ENCODE data around the gene ZNF839.

DNA sequence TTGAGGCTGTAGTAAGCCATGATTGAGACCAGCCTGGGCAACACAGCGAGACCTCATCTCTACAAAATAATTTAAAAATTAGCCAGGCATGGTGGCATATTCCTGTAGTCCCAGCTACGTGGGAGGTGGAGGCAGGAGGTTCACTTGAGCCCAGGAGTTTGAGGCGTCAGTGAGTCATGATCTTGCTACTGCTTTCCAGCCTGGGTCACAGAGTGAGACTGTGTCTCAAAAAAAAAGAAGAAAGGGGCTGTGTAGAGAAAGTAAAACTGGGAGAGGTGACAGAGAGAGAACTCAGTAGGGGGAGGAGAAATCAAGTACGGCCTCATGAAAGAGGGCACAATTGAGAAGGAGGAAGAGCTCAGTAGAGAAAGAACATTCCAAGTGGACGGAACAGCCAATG is 55.6 kb downstream of the ZNF839 start:
- no peak for TF ChIP-seq CTCF (conservative IDR thresholded peaks at IDR 0.05; ENCODE audit: low read depth, low read length)
- TF ChIP-seq FOS (IDR thresholded peaks at IDR 0.05; ENCODE audit: low read depth, low read length) = no peak

Data from IMR-90 (cell line).